HG02938 (cell line): ENCODE results near the gene SSTR3.
A peak's percentile ranks its signal among the peaks of the same experiment; 100 is the strongest.

Experiments
- ATAC-seq: cut with Tn5 transposase; IDR thresholded peaks from one replicate; pipeline ENCODE4 v1.9.1; 2021; ENCODE audit warnings: mild to moderate bottlenecking, moderate library complexity; ENCODE audit not compliant: unreplicated experiment

Gene SSTR3

DNA sequence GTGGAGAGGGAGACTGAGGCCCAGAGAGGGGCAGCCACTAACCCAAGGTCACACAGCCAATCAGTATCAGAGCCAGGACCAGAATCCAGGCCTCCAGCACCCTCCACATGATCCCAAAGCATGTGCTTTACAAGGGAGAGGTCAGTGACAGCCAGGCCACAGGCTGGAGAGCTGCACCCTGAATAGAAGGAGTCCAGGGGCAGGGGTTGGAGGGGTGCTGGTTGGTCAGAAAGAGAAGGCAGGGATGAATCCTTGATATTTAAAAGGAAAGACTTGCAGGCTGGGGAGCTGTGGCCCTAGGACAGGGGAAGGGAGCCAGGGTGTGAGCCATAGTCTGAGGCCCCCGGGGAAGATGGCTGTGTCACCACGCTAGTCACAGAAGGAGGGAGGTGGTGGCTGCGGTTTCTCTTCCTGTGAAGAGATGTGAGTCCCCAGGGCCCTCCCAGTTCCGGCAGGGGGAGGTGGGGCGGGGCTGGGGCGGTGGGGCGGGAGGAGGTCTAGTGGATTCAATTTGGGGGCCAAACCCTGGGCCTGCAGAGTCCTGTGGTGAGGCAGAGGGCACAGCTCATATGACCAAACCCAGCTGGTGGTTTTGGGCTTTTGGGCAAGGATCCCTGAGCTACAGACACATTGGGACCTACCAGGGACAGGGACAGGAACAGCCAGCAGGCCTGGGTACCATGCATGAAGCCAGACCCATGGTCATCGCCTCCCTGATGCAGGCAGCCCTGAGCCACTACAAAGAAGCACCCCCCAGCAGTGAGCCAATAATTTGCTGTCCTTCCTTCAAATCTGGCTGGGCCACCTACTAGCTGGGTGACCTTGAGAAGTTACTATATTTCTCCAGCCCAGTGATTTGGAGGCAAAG lies 17.8 kb upstream of the SSTR3 start:
- no peak for ATAC-seq

DNA sequence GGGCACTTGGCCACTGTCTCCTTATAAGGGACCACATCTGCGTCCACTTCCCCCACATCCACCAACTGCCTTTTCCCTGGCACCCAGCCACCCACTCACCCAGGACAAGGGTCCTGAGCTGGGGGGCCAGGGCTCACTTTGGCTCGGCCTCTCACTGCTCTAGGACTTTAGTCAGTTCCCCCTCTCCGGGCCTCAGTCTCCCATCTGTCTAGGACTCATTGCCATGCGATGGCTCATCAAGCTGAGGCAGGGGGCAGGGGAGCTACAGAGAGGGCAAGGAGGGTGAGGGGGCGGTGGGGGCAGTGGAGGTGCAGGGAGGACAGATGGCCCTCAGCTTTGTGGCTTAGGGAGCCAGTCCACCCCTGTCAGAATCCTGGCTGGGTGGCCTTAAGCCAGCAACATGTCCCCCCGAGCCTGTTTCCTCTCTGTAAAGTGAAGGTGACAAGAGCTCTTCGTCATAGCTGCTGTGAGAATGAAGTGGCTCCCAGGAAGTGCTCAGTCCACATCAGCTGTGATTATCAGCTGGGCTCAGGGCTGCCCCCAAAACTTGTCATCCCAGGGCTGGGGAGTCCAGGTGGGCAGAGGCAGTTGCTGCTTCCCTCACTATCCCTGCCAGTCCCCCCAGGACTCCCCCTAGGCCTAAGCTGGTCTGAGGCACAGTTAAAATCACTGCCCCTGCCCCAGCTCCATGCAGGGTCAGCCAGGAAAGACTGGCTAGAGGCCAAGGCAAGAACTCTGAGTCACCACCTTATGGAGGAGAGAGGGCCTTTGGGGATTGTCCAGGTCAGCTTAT lies 16.9 kb upstream of the SSTR3 start:
- ATAC-seq: no peak

DNA sequence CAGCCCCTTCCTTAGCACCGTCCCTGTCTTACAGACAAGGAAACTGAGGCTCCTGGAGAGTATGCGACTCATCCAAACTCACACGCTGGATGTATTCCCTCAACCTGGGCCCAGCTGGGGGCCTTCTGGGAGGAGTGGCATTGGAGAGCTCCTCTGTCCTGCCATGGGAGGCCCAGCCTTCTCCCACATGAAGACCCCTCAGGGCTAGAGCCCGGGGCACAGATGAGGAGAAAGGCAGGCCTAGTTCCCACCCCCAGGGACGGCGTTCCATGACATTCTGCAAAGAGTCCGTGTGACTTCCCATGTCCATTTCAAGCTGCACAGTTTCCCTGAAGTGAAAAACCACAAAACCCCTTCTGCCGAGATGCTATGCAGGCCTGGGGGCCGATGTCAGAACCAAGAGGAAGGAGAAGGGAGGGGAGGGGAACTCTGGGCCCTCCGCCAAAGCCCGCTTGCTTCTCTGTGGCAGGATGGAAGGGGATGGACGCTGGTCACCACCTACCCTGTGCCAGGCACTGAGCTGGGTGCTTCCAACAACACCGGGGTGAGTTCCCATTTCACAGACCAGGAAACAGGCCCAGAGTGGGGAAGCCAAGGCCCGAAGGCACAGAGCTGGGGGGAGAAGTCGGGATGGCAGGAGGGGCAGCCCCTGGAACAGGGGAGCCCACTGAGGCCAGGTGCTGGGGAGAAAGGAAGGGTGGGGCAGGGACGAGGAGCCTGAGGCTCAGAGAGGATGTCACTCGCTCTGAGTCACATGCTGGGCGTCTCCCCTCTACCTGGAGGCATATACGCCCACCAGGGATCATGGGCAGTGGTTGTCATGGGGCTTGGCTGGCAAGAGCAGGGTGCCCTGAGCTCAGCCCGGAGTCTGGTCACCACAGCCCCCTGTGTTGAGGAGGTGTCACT lies 16.1 kb upstream of the SSTR3 start:
- ATAC-seq: no peak

DNA sequence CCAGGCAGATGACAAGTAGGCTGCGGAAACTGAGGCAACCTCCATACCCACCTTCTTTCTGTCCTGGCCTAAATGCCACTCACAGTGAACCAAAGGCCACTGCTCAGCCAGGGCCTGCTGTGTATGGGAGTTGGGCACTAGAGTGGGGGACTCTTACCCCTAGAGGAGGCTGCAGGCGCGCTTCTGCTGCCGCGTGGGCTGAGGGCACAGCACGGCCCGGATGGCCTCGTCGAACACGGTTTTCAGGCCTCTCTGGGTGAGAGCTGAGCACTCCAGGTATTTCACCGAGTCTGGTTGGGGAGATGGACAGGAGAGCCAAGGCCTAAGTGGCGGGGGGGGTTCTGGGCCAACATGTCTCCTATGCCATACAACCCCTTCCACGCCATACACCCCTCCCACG lies 14.2 kb upstream of the SSTR3 start:
- ATAC-seq: no peak

DNA sequence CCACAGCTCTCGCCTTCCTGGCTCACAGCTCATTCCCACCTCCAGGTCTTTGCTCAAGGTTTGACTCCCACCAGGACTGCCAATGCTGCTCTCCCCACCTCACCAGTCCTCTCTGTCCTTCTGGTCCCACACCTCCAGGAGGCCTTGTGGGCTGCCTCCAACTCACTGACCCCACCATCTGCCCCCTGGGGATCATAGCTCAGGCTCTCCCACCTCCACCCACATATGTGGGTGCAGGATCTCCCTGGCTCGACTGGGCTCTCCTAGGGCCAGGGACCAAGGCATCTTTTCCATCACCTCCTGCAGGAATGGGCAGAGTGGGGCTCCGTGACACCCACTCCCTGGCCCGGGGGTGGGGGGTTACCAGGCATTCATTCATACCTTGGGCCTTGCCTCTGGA lies 13.8 kb upstream of the SSTR3 start:
- no peak for ATAC-seq

DNA sequence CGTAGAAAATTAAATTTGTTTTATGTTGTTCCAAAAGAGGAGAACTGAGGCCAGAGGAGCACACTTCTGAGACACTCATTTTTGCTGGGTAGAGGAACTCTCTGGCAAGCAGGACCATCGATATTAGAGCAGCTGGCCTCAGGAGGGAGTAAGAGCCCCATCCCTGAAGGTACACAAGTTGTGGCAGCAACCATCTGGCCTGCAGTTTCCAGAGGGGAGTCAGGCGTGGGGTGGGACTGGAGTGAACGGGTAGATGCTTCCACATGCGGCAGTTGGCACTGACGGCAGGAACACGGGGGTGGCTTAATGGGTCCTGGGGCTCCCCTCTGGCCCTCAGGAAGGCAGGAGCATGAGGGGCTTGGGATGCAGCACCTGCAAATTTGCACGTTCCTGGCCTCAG lies 13.2 kb upstream of the SSTR3 start:
- ATAC-seq: no peak

DNA sequence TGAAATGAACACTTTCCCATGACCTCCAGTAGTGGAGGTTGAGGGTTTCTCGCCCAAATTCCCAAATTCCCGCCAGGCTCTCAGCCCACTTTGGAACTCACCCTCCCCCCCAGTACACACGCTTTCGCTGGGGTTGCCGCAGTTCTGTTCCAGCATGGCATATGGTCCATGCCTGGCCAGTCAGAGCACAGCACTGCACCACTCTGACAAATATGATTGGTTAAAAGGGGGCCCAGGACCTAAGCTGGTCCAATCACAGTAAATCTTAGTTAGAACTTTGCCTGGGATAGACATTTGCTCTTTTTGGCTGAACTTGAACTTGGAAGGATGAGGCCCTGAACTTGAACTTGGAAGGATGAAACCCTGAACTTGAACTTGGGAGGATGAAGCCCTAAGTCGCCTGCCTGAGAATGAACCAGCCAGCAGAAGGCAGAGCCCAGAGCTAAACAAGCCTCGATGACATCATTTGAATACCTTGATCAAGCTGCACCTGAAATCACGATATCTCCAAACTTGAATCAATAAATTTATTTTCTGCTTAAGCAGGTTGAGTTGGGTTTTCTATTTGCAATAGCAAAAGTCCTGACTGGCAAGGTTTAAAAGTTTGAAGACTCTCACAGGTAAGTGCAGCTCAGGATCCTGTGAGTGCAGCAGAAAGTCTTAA lies 12.6 kb upstream of the SSTR3 start:
- no peak for ATAC-seq

DNA sequence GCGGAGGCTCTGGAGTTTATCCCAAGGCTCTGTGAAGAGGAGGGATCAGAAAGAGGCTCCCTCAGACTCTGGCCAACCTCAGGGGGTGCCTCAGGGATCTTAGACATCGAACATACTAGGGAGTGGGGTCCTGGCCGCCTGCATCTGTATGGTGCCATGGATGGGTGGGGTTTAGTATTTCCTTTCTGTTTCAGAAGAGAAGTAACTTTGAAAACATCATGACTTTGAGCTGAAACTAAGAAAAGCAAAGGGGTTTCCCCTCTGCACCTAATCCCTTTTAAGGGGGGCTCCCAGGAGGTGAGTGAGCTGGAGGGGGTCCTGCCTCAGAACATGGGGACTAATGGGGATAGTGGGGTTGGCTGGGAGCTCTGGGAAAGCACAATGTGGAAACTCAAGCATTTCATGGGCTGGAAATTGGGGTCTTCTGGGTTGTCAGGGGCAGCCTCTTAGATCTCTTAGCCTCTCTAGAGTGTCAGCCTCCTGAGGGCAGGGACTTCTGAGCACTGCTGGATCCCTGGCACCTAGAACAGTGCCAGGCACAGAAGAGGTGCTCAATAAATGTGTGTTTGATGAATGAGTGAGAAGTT lies 11.8 kb upstream of the SSTR3 start:
- no peak for ATAC-seq

DNA sequence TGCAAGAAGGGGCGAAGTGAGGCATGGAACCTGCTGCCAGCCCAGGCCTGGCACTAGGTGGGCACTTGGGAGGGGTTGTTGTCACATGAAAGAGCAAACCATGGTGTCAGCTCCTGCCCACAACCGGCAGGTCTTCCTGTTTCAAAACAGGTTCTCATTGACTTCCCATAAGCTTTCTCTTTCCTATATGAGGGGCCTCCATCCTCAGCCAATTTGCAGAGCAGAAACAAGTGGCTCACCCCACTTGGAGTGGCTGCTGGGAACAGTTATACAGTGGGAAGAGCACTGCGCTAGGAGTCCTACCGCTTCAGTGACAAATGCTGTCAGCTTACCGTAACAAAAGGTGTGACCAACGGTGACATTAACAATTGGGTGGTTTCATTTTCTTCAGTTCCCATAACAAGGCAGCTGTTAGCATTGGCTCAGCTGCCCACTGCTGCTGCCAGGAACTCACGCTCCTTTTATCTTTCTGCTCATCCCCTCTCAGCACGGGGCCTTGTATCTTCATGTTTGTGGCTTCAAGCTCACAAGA lies 10.2 kb upstream of the SSTR3 start:
- ATAC-seq: no peak

DNA sequence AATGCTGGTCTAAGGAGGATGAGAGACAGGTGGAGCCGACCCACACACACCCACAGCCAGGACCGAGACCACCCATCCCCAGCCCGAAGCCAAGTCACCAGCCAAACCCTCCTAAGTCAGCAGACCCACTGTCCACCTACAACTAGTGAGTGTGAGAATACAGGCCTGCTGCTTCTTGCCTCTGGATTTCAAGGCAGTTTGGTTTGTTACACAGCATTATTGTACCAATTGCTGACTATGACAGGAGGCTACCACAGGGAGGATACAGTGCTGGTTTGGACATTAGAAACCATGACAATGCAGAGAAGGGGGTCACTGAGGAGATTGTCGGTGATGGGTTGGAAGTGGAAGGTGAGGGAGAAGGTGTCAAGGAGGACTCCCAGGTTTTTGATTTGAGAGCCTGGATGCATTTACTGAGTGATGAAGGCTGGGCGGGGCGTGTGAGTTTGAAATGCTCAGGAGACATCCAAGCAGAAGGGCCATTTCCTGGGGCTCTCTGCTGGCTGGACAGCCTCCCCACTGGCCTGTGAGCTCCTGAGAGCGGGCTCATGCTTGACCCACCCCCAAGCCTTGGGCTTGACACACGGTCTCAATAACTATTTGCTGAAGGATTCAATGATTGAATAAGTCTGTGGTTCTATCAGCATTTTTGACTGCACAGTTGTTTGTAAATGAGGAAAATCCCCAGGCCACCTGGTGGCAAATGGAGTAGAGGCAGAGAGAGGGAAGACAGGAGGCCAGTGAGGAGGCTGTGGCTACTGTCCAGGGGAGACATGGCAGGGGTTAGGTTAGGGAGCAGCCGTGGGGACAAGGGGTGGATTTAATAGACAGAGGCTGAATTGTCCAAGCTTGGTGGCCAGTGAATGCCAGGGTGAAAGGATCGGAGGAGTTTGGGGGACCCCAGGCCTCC lies 9.4 kb upstream of the SSTR3 start:
- ATAC-seq: no peak

DNA sequence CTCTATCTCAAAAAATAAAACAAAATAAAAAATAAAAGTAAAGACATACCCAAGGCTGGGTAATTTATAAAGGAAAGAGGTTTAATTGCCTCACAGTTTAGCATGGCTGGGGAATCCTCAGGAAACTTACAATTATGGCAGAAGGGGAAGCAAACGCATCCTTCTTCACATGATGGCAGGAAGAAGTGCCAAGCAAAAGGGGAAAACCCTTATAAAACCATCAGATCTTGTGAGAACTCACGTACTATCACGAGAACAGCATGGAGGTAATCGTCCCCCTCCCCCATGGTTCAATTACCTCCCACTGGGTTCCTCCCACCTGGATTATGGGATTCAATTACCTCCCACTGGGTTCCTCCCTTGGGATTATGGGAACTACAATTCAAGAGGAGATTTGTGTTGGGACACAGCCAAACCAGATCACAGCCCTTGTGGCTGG lies 8.3 kb upstream of the SSTR3 start:
- ATAC-seq: no peak

DNA sequence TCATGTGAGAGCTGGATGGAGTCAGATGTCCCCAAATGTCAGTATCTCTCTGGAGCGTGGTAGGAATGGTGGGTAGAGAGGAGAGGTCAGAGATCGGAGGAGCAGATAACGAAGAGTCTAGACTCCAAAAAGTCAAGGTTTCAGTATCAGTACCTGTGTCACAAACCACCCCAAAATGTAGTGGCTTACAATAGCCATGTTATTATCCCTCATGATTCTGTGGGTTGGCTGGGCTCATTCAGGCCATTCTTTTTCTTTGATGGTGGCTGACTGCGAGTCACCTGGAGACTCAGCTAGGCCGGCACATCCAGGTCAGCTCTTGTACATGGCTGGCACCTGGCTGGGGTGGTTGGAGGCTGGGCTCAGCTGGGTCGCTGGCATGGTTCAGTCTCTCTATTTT lies 7.3 kb upstream of the SSTR3 start:
- no peak for ATAC-seq

DNA sequence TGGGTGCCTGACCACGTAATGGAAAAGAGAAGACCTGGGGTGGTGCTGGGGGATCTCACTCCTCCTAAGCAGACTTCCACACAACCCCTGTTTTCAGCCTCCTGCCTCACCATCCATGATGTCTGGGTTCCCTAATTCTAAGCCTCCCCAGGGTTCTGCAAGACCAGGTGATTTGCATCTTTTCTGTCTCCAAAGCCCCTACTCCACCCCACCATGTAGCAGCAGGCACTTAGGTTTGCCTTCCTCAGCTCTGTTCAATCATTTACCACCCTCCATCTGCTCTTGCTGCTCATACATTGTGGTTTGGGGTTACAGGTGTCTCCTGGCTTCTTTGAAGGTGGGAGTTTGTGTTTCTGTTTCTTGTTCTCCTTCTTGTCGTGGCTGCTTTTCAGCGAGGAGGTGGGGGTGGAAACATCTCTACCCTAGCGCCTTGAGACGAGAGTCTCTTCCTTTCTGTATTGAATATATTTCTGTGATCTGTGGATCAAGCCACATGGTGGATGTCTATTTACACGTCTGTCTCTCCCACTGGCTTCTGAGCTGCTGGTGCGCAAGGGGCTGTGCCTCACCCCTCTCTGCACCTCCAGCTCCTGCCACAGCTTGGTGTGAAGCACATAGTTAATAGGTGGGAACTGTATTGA lies 6.6 kb upstream of the SSTR3 start:
- peak; percentile 70 for ATAC-seq

DNA sequence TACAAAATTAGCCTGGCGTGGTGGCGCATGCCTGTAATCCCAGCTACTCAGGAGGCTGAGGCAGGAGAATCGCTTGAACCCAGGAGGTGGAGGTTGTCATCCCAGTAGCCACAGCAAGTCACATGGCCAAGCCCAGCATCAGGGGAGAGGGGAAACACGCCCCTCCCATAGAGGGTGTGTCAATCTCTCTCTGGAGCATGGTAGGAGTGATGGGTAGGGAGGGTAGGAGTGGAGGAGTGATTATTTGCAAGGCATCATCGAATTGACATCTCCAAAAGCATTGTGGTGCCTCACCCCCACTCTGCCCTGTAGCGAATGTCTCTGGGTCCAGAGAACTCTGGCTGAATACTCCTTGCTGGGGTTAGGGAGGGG lies 6.1 kb upstream of the SSTR3 start:
- no peak for ATAC-seq

DNA sequence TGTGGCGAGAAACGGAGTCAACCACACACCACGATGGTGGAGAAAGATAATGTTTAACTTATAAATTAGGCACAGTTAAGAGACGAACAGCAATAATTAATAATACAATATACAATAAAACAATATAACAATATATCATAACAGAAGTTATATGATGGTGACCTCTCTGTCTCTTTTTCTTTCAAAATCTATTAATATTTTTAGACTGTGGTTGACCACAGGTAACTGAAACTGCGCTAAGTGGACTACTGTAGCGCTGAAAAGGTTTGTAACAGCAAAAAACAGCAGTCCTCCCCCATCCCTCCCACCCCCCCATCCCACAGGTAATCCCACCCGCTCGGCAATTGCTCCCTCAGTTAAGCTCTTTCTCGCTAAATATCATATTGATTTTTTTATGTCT lies 3.6 kb upstream of the SSTR3 start:
- no peak for ATAC-seq

DNA sequence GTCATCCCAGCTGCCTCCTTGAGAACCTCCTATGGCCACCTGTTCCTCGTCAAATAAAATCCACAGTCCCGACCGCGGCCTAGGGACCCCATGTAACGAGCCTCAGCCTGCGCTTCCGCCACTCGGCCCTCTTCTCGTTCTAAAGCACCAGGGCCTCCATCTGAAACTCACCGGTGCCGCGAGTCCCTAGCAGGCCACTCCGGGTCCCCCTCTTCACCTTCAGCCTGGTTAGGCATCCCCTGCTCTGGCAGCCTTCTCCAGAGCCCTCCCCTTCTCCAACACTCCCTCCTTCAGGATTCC lies 2.4 kb upstream of the SSTR3 start:
- ATAC-seq: no peak

DNA sequence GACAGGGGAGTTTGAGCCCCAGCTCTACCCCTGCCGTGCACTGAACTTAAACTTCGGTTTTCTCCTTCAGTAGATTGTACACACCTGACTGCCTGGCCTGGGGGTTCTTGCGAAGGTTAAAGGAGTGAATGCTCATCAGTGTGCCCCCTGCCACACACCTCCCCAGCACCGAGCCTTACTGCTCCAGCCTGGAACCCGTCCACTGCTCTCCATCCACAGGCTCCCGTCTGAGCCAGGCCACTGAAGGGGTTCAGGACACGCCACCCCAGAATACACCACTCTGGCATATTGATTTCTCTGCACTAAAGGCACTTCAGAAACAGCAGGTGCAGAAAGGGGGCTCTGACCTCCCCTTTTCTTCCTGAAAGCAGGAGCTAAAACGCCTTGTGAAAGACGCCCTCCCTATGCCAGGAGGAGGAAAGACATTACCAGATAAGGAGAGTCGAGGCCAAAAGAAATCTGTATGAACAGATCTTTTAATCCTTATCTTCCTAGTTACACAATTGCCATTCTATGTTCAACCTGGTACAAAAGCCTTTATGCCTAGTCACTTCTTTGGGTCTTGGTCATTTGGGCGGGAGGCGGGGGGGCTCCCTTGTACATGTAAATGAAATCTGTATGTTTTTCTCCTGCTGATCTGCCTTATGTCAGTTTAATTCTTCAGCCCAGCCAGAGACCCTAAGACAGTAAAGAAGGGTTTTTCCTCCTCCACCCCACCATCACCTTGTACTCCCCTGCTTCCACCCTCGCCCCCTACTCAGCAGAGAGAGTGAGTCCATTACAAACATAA lies 1.9 kb upstream of the SSTR3 start:
- no peak for ATAC-seq
